ENCODE results near the gene LEP.
"Not testable (repeated sequence)": the region's sequence is repeated elsewhere in the genome, so short reads cannot be mapped to it uniquely, and the experiment has no call there.

Gene LEP

GRCh38 chr7:128281605-128282380 lies 40.7 kb downstream of the LEP start:
- no peak overlapping the region for H3K4me3 Mint-ChIP-seq
- H3K9me3 Mint-ChIP-seq: peaks cover 14% of the 10 kb centered on the region
- peaks cover 29% of the 10 kb centered on the region for H3K36me3 Mint-ChIP-seq
- H3K4me1 Mint-ChIP-seq: no peaks in the 10 kb centered on the region
- H3K27ac Mint-ChIP-seq: no peak overlapping the region
- DNase-seq (ENCODE audit: low spot score in 2 of 2) (no peak), ATAC-seq (ENCODE audit: low read depth) (no peak)
- no peaks in the 10 kb centered on the region for H3K27me3 Mint-ChIP-seq

DNA sequence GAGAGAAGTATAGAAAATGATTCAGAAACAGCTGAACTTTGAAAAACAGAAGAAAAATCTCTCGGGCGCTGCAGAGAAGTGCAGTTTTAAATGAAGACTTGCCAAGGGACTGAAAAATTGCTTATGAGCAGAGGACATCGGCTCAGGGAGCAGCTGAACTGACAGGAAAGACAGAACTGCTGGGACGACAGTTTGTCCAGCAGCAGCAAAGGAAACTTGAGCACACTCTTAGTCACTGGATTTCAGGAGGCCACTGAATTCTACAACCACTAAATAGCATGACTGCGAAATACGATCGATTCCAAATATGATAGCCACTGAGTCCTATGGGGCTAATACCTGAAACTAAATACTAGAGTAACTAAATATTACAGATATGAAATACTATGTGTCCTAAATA lies 43.0 kb downstream of the LEP start:
- H3K4me3 Mint-ChIP-seq: no peak overlapping the region
- no peaks in the 10 kb centered on the region for H3K27me3 Mint-ChIP-seq
- no peak for DNase-seq (ENCODE audit: low spot score in 2 of 2)
- no peak for ATAC-seq (ENCODE audit: low read depth)
- H3K9me3 Mint-ChIP-seq: peaks cover 12% of the 10 kb centered on the region
- no peak overlapping the region for H3K27ac Mint-ChIP-seq
- no peaks in the 10 kb centered on the region for H3K4me1 Mint-ChIP-seq
- H3K36me3 Mint-ChIP-seq: peaks cover 28% of the 10 kb centered on the region

GRCh38 chr7:128287556-128287955 lies 46.5 kb downstream of the LEP start:
- Mint-ChIP-seq H3K36me3 (peaks cover 18% of the 10 kb centered on the region), H3K27me3 (no peaks in the 10 kb centered on the region), H3K27ac (no peak overlapping the region), H3K4me3 (no peak overlapping the region), H3K4me1 (no peaks in the 10 kb centered on the region), H3K9me3 (peaks cover 1% of the 10 kb centered on the region)
- ATAC-seq (ENCODE audit: low read depth) (no peak), DNase-seq (ENCODE audit: low spot score in 2 of 2) (no peak)

DNA sequence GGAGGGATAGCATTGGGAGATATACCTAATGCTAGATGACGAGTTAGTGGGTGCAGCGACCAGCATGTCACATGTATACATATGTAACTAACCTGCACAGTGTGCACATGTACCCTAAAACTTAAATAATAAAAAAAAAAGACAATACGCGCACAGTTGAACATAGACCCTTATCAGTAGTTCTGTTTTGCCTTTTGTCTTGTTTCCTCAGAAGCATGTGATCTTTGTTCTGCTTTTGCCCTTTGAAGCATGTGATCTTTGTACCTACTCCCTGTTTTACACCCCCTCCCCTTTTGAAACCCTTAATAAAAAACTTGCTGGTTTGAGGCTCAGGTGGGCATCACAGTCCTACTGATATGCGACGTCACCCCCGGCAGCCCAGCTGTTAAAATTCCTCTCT lies 56.9 kb downstream of the LEP start:
- H3K36me3 Mint-ChIP-seq; ATAC-seq (ENCODE audit: low read depth); H3K4me1 Mint-ChIP-seq; H3K27me3 Mint-ChIP-seq; H3K9me3 Mint-ChIP-seq; DNase-seq (ENCODE audit: low spot score in 2 of 2); H3K4me3 Mint-ChIP-seq; H3K27ac Mint-ChIP-seq: not testable (repeated sequence)

- Mint-ChIP-seq H3K36me3 (peaks cover 3% of the 10 kb centered on the region), H3K27ac (peak overlapping the region; percentile 12), H3K9me3 (no peaks in the 10 kb centered on the region), H3K4me3 (no peak overlapping the region), H3K27me3 (no peaks in the 10 kb centered on the region), H3K4me1 (no peaks in the 10 kb centered on the region)
- no peak for ATAC-seq (ENCODE audit: low read depth)
- no peak for DNase-seq (ENCODE audit: low spot score in 2 of 2)
Observed at GRCh38 chr7:128299109-128299607, 58.1 kb downstream of the LEP start.

DNA sequence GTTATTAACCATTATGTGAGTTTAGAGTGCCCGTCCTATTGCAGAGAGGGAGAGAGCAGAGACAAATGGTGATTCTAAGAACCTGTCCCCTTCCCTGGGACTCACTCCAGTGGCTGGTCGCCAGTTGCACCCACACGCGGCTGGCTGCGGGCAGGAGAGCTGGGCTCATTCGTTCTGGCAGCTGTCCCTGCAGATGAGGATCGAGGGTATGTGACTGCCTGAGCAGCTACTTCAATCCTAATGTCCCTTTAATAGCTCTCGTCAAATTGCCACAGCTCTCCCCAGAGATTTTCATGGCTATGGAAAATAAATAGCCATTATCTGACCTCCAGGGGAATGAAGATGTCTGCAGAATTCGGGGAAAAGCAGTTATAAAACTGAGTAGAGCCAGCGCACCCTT lies 61.1 kb downstream of the LEP start:
- no peak overlapping the region for H3K4me3 Mint-ChIP-seq
- H3K36me3 Mint-ChIP-seq: peaks cover 14% of the 10 kb centered on the region
- H3K27me3 Mint-ChIP-seq: no peaks in the 10 kb centered on the region
- no peak overlapping the region for H3K27ac Mint-ChIP-seq
- no peak for ATAC-seq (ENCODE audit: low read depth)
- no peaks in the 10 kb centered on the region for H3K9me3 Mint-ChIP-seq
- no peaks in the 10 kb centered on the region for H3K4me1 Mint-ChIP-seq
- DNase-seq (ENCODE audit: low spot score in 2 of 2): no peak

DNA sequence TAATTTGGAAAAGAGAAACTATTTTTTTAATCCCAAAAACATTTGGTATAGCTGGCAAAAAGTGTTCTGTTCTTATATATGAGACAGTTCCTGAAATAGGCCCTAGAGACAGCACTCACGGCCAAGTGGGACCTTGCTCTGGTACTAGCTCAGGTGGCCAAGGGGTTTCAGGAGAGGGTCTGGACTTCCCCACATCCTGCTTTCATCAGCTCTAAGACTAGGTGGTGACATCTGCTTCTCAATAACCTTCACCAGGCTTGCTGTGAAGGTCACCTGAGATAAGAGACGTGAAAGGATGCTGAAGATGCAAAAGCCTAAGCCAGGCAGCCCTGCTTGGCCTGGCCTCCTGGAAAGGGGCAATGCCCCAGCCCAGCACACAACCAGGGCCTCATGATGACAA lies 62.1 kb downstream of the LEP start:
- DNase-seq (ENCODE audit: low spot score in 2 of 2) (no peak), ATAC-seq (ENCODE audit: low read depth) (no peak)
- Mint-ChIP-seq H3K36me3 (peaks cover 15% of the 10 kb centered on the region), H3K9me3 (no peaks in the 10 kb centered on the region), H3K4me3 (no peak overlapping the region), H3K27me3 (no peaks in the 10 kb centered on the region), H3K27ac (no peak overlapping the region), H3K4me1 (no peaks in the 10 kb centered on the region)

GRCh38 chr7:128303643-128304042 lies 62.6 kb downstream of the LEP start:
- H3K4me1 Mint-ChIP-seq: no peaks in the 10 kb centered on the region
- no peaks in the 10 kb centered on the region for H3K27me3 Mint-ChIP-seq
- DNase-seq (ENCODE audit: low spot score in 2 of 2) (no peak), ATAC-seq (ENCODE audit: low read depth) (no peak)
- peak overlapping the region; percentile 18 for H3K27ac Mint-ChIP-seq
- no peaks in the 10 kb centered on the region for H3K9me3 Mint-ChIP-seq
- H3K4me3 Mint-ChIP-seq: no peak overlapping the region
- H3K36me3 Mint-ChIP-seq: peaks cover 20% of the 10 kb centered on the region

GRCh38 chr7:128304212-128304611 lies 63.1 kb downstream of the LEP start:
- Mint-ChIP-seq H3K36me3 (peaks cover 23% of the 10 kb centered on the region), H3K4me3 (no peak overlapping the region), H3K27ac (no peak overlapping the region), H3K4me1 (no peaks in the 10 kb centered on the region), H3K27me3 (no peaks in the 10 kb centered on the region), H3K9me3 (no peaks in the 10 kb centered on the region)
- no peak for ATAC-seq (ENCODE audit: low read depth)
- no peak for DNase-seq (ENCODE audit: low spot score in 2 of 2)

DNA sequence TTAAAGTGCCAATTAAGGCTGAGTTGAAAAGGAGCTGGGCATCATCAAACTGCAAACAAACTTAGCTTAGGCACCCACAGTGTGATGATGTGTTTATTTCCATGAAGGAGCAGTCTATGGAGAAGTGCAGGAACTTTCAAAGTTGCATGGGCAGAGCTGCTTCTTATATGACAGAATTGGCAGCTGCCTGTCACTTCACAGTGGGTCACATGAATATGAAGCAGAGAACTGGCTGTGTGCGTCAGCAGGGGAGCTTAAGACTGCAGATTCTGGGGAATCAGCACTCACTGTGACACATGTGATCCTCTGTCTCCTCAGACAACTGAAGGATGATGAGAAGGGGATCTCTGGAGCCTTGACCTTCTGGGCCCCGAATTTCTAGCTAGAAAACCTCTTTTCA lies 66.0 kb downstream of the LEP start:
- ATAC-seq (ENCODE audit: low read depth): no peak
- DNase-seq (ENCODE audit: low spot score in 2 of 2): no peak
- no peak overlapping the region for H3K4me3 Mint-ChIP-seq
- H3K27ac Mint-ChIP-seq: no peak overlapping the region
- H3K27me3 Mint-ChIP-seq: no peaks in the 10 kb centered on the region
- peaks cover 38% of the 10 kb centered on the region for H3K36me3 Mint-ChIP-seq
- H3K9me3 Mint-ChIP-seq: no peaks in the 10 kb centered on the region
- no peaks in the 10 kb centered on the region for H3K4me1 Mint-ChIP-seq
